Ishikawa (cell line): ENCODE measurements around the gene BPIFB3.

Experiments
- RAD21 ChIP-seq: IDR thresholded peaks from 2 replicates; pipeline ENCODE4 v1.6.1; 2012; ENCODE audit warnings: low read depth
- TAF1 ChIP-seq: IDR thresholded peaks from 2 replicates; pipeline ENCODE4 v1.6.1; 2012; ENCODE audit warnings: low read depth, mild to moderate bottlenecking

DNA sequence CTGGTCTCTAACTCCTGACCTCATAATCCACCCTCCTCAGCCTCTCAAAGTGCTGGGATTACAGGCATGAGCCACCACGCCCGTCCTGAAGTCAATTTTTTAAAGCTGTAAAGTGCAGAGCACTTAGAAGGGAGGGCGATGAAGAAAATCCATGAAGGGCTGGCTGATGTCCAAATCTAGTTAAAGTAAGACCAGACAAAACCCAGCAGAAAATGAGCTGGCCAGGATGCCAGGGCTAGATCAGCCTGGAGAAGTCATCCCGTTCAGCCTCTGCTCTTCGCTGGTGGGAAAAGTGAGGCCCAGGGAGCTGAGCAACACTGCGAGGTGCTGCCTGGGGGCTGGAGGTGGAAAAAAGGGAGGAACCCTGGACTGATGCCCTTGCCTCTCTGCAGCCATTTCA, 28.8 kb downstream of the BPIFB3 start:
- TF ChIP-seq RAD21 (no peak), TAF1 (no peak)
